Measurements from ENCODE around the gene ATPAF1.
"Not testable (repeated sequence)": the region's sequence is repeated elsewhere in the genome, so short reads cannot be mapped to it uniquely, and the experiment has no call there.

- TF ChIP-seq, protein P1, sequence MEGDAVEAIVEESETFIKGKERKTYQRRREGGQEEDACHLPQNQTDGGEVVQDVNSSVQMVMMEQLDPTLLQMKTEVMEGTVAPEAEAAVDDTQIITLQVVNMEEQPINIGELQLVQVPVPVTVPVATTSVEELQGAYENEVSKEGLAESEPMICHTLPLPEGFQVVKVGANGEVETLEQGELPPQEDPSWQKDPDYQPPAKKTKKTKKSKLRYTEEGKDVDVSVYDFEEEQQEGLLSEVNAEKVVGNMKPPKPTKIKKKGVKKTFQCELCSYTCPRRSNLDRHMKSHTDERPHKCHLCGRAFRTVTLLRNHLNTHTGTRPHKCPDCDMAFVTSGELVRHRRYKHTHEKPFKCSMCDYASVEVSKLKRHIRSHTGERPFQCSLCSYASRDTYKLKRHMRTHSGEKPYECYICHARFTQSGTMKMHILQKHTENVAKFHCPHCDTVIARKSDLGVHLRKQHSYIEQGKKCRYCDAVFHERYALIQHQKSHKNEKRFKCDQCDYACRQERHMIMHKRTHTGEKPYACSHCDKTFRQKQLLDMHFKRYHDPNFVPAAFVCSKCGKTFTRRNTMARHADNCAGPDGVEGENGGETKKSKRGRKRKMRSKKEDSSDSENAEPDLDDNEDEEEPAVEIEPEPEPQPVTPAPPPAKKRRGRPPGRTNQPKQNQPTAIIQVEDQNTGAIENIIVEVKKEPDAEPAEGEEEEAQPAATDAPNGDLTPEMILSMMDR (conservative IDR thresholded peaks at IDR 0.05 in 1 of 2, IDR thresholded peaks at IDR 0.05 in 1 of 2; ENCODE audit: low read depth in 1 of 2, low read length in 2 of 2): not testable (repeated sequence)
- not testable (repeated sequence) for TF ChIP-seq EZH2 (IDR thresholded peaks at IDR 0.05; ENCODE audit: low read length, missing control alignments)
Measured at GRCh38 chr1:46654698-46655097, 13.5 kb downstream of the ATPAF1 start.

Data from fibroblast of lung (primary cell).